ENCODE measurements around the gene EML6.

Gene EML6

DNA sequence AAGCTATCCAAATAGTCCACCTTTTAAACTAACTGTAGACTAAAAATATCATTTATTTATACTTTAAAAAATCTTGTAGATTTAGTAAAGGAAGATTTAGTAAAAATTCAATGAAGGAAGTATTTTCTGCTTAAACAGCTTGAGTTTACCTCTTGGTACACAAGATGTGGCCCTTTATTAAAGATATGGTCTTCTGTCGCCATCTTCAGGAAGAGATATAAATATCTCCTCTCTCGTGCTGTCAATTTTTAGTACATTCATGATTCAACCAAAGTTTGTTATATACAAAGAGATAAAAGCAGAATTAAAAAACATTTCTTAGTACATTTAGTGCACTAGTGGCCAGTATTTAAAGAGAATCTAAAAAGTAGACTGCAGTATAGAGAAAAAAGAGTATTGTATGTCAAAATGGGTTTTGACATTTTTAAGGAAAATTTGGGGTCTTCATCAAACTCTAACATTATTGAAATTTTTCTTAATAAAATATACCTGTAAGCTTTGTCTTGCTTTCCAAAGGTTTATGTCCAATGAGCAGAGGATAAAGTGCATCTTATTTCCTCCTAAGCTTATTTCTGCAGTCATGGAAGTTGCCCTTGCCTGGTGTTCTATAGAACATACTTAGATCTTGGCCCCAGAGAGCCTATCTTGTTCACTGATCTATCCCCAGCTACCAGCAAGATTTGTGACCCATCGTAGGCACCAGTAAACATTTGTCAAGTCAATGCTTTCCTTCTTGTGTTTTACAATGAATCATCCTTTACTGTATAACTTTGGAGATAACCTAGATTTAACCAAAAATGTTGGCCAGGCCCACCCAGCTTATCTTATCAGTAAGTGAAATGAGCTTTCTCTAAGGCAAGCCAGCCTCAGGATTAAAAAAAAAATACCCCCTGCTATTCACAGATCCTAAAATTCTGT lies 18.5 kb upstream of the EML6 start:
- H3K27ac ChIP-seq: no peak overlapping the region
- TF ChIP-seq, protein P1, sequence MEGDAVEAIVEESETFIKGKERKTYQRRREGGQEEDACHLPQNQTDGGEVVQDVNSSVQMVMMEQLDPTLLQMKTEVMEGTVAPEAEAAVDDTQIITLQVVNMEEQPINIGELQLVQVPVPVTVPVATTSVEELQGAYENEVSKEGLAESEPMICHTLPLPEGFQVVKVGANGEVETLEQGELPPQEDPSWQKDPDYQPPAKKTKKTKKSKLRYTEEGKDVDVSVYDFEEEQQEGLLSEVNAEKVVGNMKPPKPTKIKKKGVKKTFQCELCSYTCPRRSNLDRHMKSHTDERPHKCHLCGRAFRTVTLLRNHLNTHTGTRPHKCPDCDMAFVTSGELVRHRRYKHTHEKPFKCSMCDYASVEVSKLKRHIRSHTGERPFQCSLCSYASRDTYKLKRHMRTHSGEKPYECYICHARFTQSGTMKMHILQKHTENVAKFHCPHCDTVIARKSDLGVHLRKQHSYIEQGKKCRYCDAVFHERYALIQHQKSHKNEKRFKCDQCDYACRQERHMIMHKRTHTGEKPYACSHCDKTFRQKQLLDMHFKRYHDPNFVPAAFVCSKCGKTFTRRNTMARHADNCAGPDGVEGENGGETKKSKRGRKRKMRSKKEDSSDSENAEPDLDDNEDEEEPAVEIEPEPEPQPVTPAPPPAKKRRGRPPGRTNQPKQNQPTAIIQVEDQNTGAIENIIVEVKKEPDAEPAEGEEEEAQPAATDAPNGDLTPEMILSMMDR (conservative IDR thresholded peaks at IDR 0.05; ENCODE audit: low read depth): peak; percentile 73
- ChIA-PET CTCF (interaction anchor here (0.5 to 2.3 kb wide), 28 partner anchors 10 to 1894 kb away, joined by 3 to 21 read pairs (median 3); no protein-coding TSS in a partner anchor), POLR2A (ENCODE audit: low non-redundant PET) (interaction anchor here (0.5 kb wide), 1 partner anchor 979 kb away, joined by 3 read pairs; no protein-coding TSS in a partner anchor)
- peak; percentile 24 for DNase-seq (ENCODE audit: low spot score)

DNA sequence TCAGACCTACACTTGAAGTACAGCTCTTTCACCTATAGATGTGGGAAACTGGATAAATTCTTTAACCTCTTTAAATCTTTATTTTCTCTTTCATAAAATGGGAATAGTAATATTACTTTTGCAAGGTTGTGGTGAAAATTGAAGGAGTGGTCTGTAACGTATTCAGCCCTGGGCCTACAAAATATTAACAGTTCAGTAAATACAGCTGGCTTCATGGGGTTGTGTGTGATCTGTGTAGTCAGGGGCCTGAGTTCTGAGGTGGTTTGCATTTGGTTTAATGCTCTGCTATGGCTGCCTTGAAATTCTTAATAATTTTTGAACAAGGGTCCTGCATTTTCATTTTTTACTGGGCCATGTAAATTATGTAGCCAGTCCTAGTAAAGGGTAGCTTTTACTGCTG lies 16.8 kb upstream of the EML6 start:
- DNase-seq (ENCODE audit: low spot score): no peak
- H3K27ac ChIP-seq: no peak overlapping the region
- TF ChIP-seq, protein P1 (conservative IDR thresholded peaks at IDR 0.05; ENCODE audit: low read depth): no peak
- CTCF ChIA-PET: interaction anchor here (1.0 kb wide), 1 partner anchor 461 kb away, joined by 4 read pairs; no protein-coding TSS in a partner anchor
- POLR2A ChIA-PET (ENCODE audit: low non-redundant PET): no interaction called here

DNA sequence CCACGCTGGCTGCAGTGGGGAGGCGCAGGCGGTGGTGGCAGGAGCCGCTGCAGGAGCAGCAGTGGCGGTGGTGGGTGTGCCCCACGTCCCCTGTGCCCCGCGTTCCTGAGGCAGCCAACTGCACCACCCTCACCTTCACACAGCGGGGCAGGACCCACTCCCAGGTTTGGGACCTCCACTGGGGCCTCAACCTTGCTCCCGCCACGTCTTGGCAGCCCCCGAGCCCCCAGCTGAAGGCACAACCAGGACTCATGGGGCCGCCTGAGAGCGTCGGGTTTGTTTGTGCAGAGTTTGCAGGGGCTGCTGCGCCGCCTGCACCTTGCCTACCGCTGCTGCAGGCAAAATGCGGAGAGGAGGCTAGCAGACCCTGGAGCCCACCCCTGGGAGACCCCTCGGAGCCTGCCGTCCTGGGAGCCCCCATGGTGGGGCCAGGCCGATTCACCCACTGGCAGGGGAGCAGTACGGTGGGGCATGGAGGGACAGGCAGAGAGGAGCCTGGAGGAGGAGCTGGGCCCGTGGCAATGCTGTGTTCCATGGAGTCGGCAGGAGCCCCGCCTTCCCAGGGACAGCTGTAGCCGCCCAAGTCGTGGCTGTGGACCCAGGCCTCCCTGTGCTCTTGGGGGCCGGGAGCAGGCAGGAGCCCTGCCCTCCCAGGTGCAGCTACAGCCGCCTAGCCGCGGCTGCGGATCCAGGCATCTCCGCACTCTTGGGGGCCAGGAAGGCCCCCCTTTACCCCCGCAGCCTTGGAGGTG lies 14.7 kb upstream of the EML6 start:
- peak overlapping the region; percentile 41 for H3K27ac ChIP-seq
- ChIA-PET CTCF (interaction anchor here (0.6 kb wide), 1 partner anchor 44 kb away, joined by 3 read pairs; no protein-coding TSS in a partner anchor), POLR2A (ENCODE audit: low non-redundant PET) (no interaction called here)
- TF ChIP-seq, protein P1 (conservative IDR thresholded peaks at IDR 0.05; ENCODE audit: low read depth): no peak
- DNase-seq (ENCODE audit: low spot score): no peak

DNA sequence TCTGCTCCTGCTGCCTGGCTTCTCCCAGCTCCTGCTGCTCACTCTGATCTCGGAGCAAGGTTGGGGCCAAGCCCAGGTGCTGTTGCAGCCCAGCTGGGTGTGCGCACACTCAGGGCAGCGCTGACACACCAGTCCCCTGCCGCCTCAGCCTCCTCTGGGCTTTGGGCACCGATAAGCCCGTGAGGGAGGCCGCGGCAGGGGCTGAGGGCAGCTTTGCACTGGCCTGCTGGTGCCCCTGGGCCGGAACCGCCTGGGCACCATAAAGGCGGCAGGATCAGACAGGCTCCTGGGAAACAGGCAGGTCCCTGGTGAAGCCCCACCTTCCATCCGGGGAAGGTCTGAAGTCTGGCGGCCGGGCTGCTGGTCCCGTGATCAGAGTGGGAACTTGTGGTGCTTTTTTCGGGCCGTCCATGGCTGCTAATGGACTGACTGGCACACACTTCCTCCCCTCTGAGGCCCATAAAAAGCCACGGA lies 14.1 kb upstream of the EML6 start:
- no peak for DNase-seq (ENCODE audit: low spot score)
- H3K27ac ChIP-seq: peak overlapping the region; percentile 41
- ChIA-PET POLR2A (ENCODE audit: low non-redundant PET) (no interaction called here), CTCF (no interaction called here)
- TF ChIP-seq, protein P1 (conservative IDR thresholded peaks at IDR 0.05; ENCODE audit: low read depth): no peak

DNA sequence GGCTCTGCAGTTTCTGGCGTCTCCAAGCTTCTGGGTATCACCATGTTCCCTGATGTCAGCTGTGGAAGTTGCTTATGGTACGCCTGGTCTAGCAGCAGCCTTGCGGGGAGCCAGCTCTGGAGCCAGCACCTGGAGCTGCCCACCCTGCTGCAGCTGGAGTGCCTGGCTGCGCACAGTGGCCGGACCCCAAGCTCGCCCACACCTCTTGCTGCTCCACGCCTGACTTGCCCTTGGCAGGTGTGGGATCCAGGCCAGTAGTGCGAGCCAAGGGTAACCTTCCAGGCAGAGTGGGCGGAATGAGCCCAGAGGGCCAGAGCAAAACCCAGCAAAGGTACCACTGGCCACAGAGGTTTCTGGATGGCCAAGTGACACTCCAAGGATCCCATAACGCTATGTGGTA lies 13.2 kb upstream of the EML6 start:
- TF ChIP-seq, protein P1 (conservative IDR thresholded peaks at IDR 0.05; ENCODE audit: low read depth): no peak
- DNase-seq (ENCODE audit: low spot score): no peak
- CTCF ChIA-PET: no interaction called here
- H3K27ac ChIP-seq: no peak overlapping the region
- POLR2A ChIA-PET (ENCODE audit: low non-redundant PET): no interaction called here

DNA sequence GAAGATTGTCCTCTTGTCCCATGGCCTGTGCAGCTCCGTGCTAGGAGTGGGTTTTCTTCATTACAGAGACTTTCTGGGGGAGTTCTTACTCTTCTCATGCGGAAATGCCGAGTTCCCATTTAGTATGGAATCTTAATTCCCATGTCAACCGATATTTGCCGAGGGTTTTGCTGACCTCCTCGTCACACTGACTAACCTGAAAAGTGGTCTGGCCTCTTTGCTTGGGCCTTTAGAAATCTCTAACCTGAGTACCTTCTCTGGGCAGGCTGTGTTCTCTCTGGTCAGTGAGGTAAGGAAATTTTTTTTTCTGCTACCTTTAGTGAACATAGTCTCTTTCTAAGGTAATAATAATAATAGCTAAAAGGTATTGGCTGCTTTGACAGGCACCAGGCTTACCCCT lies 10.9 kb upstream of the EML6 start:
- no peak overlapping the region for H3K27ac ChIP-seq
- no peak for DNase-seq (ENCODE audit: low spot score)
- ChIA-PET CTCF (no interaction called here), POLR2A (ENCODE audit: low non-redundant PET) (no interaction called here)
- TF ChIP-seq, protein P1 (conservative IDR thresholded peaks at IDR 0.05; ENCODE audit: low read depth): no peak

Data from RWPE1 (cell line).